K562 (cell line): ENCODE data around the gene TENM4. TPM values are rescaled to one million over a fixed set of nuclear protein-coding genes. Genes with fewer than 3 reads are reported as not detected.

Source experiments
- ATAC-seq: fragments of 200-7000 bp; cut with Tn5 transposase; 3 replicates; pipeline ENCODE4 v1.9.1; 2020; ENCODE audit warnings: moderate library complexity
- BruUV-seq: library from RNA; stranded (reverse); fragments of 400-500 nt; replicated peaks from 2 replicates; lab custom pipeline; 2021; lab: Mats Ljungman, UMichigan
- CTCF ChIA-PET: fragments of 300-600 bp; formaldehyde crosslinking; extraction: SDS; loops from one replicate; lab custom pipeline; 2021; ENCODE audit warnings: low intra/inter-chr PET ratio; lab: Yijun Ruan, JAX
- POLR2A ChIA-PET: fragments of 300-600, 350-650 bp; sonication (Branson Sonifier 250); formaldehyde crosslinking; extraction: SDS; loops from one replicate; lab custom pipeline; 2021; ENCODE audit warnings: antibody characterized with exemption, inconsistent platforms; lab: Yijun Ruan, JAX
- DNase-seq, 4 experiments: peaks; one replicate each; pipeline versions ENCODE4 v3.0.0 to v3.0.0-alpha.2; 2011 to 2018; ENCODE audit warnings: low spot score in 3 of 4, mixed read lengths in 3 of 4; ENCODE audit errors: extremely low read depth in 1 of 4
- FAIRE-seq: peaks from 2 replicates; lab custom pipeline; 2011; peaks lifted over from hg19 to GRCh38; lab: Jason Lieb, UNC
- H2AFZ ChIP-seq: 2 replicates; pipeline ENCODE4 v1.6.0; 2011; ENCODE audit warnings: low read depth, low read length, control low read depth, inconsistent platforms
- H3K27ac ChIP-seq: fragments of 200-600 bp; 3 replicates; pipeline ENCODE4 v1.8.0; 2011; ENCODE audit warnings: low read depth, mild to moderate bottlenecking, control low read depth, inconsistent platforms, low read length, moderate library complexity, mixed read lengths; ENCODE audit errors: extremely low read depth
- H3K27me3 ChIP-seq, 2 experiments: fragments of 300-600 bp in 1 of 2; 2 replicates in 1 of 2; 3 replicates in 1 of 2; pipeline versions ENCODE4 v1.6.0 to v1.8.0; 2011; ENCODE audit warnings: inconsistent platforms in 2 of 2, low read length in 2 of 2, mild to moderate bottlenecking in 1 of 2, mixed read lengths in 1 of 2, moderate library complexity in 1 of 2; ENCODE audit not compliant: control insufficient read depth in 2 of 2, insufficient read depth in 2 of 2
- H3K36me3 ChIP-seq: fragments of 300-600 bp; 3 replicates; pipeline ENCODE4 v1.8.0; 2011; ENCODE audit warnings: mild to moderate bottlenecking, low read length, inconsistent platforms; ENCODE audit not compliant: control insufficient read depth, insufficient read depth
- H3K4me1 ChIP-seq, 2 experiments: fragments of 200-600 bp in 1 of 2; replicated peaks in 1 of 2; 2 replicates in 1 of 2; 3 replicates in 1 of 2; pipeline versions ENCODE4 v1.5.1 to v1.8.0; 2011; ENCODE audit warnings: inconsistent platforms in 2 of 2, low read length in 2 of 2, mild to moderate bottlenecking in 1 of 2, mixed read lengths in 1 of 2, moderate library complexity in 1 of 2; ENCODE audit not compliant: control insufficient read depth in 2 of 2, insufficient read depth in 2 of 2
- H3K4me2 ChIP-seq: 2 replicates; pipeline ENCODE4 v1.6.1; 2011; ENCODE audit warnings: low read length, control low read depth, inconsistent platforms, mixed read lengths; ENCODE audit not compliant: insufficient read depth
- H3K4me3 ChIP-seq: fragments of 200-600 bp; sonication (generic), shearing (Covaris generic); 2 replicates; pipeline ENCODE4 v1.5.1; 2016; ENCODE audit warnings: control low read depth, inconsistent platforms
- H3K79me2 ChIP-seq: fragments of 200-600 bp; 3 replicates; pipeline ENCODE4 v1.8.0; 2011; ENCODE audit warnings: low read length, inconsistent platforms; ENCODE audit not compliant: control insufficient read depth, insufficient read depth
- H3K9ac ChIP-seq, 2 experiments: 2 replicates each; pipeline versions ENCODE4 v1.6.0 to v1.6.1; 2011; ENCODE audit warnings: low read depth in 2 of 2, low read length in 2 of 2, control low read depth in 1 of 2, inconsistent platforms in 1 of 2, mild to moderate bottlenecking in 1 of 2, mixed read lengths in 1 of 2; ENCODE audit not compliant: insufficient read depth in 1 of 2
- H3K9me1 ChIP-seq: one replicate; pipeline ENCODE4 v1.6.0; 2011; ENCODE audit warnings: inconsistent platforms, mild to moderate bottlenecking, low read length, moderate library complexity; ENCODE audit not compliant: control insufficient read depth, insufficient read depth
- H3K9me3 ChIP-seq: replicated peaks from 2 replicates; pipeline ENCODE4 v1.5.1; 2011; ENCODE audit warnings: low read depth, low read length, inconsistent platforms; ENCODE audit not compliant: control insufficient read depth, insufficient read depth
- H4K20me1 ChIP-seq: replicated peaks from 2 replicates; pipeline ENCODE4 v1.6.1; 2011; ENCODE audit warnings: low read length, inconsistent platforms, mixed read lengths; ENCODE audit not compliant: control insufficient read depth, insufficient read depth
- HSF4 ChIP-seq: fragments of 250-450 bp; sonication (Bioruptor Pico); IDR thresholded peaks from 2 replicates; pipeline ENCODE4 v2.1.2; 2022; ENCODE audit warnings: mild to moderate bottlenecking, moderate library complexity, borderline replicate concordance
- NEUROD1 ChIP-seq: fragments of 150-350 bp; IDR thresholded peaks from 2 replicates; pipeline ENCODE4 v1.6.1; 2014; ENCODE audit warnings: borderline replicate concordance, low read length, low read depth; ENCODE audit not compliant: partially characterized antibody
- XRCC5 ChIP-seq: fragments of 200-400 bp; formaldehyde crosslinking; IDR thresholded peaks from 2 replicates; pipeline ENCODE4 v1.6.1; 2017; ENCODE audit warnings: low read depth, mild to moderate bottlenecking, low read length
- ZNF431 ChIP-seq: sonication (generic); formaldehyde crosslinking; IDR thresholded peaks from 2 replicates; pipeline ENCODE4 v1.8.0; 2022; ENCODE audit warnings: mild to moderate bottlenecking, missing genetic modification reagents
- WGBS: fragments of 100-300 bp; shearing (Covaris generic); methylation state at CpG from one replicate; pipeline ENCODE4 v1.1.6; 2016; ENCODE audit warnings: low coverage, mixed read lengths; ENCODE audit not compliant: insufficient coverage; ENCODE audit errors: missing lambda C conversion rate; 5-methylcytosine and 5-hydroxymethylcytosine counted together
- in situ Hi-C: fragments of 300-500 bp; cut with MboI; formaldehyde crosslinking; loops from 4 replicates; pipeline ENCODE4 v1.15.0; 2018; ENCODE audit warnings: inconsistent platforms, mixed read lengths
- intact Hi-C: fragments of 100-400 bp; cut with micrococcal nuclease; formaldehyde crosslinking; loops from 2 replicates; pipeline ENCODE4 v1.14.2; 2022
- polyA plus RNA-seq, 8 experiments: library from polyadenylated mRNA; depleted of rRNA in 4 of 8; stranded (reverse) in 5 of 8; unstranded in 3 of 8; fragments of >200 nt; fragmentation: Nextera tagmentation in 2 of 8; fragmentation: Illumina TruSeq in 1 of 8; extraction: Ambion mirVana in 2 of 8; extraction: Trizol in 1 of 8; gene quantifications; 2 replicates each; pipeline versions ENCODE4 v1.2.1 to v1.2.3, GENCODE V29; 2011 to 2014; ENCODE audit warnings: inconsistent platforms in 1 of 8, missing spikeins in 1 of 8
- total RNA-seq, 7 experiments: library from RNA; depleted of rRNA in 6 of 7; stranded (reverse); fragments of >200 nt in 6 of 7; fragmentation: Illumina TruSeq in 2 of 7; extraction: Trizol in 2 of 7; gene quantifications; 2 replicates each; pipeline versions ENCODE4 v1.2.1 to v1.2.3, GENCODE V29; 2011 to 2021; ENCODE audit warnings: low replicate concordance in 1 of 7
- TF ChIP-seq, protein P1 (sequence below): fragments of 250-450 bp; sonication (Bioruptor Pico); IDR thresholded peaks from 2 replicates; pipeline ENCODE4 v1.8.0; 2022; ENCODE audit warnings: inconsistent platforms
- TF ChIP-seq, protein P2 (sequence below): IDR thresholded peaks from 2 replicates; pipeline ENCODE4 v1.6.1; 2012; ENCODE audit warnings: low read depth, low read length, improper control_type of control experiment, borderline replicate concordance
- TF ChIP-seq, protein P3 (sequence below): fragments of 450-650 bp; conservative IDR thresholded peaks from 2 replicates; pipeline ENCODE4 v1.6.1; 2016; ENCODE audit warnings: missing genetic modification characterization, low read depth, mild to moderate bottlenecking, control low read depth, missing compliant biosample characterization
- TF ChIP-seq, protein P4 (sequence below): fragments of 450-650 bp; IDR thresholded peaks from 2 replicates; pipeline ENCODE4 v1.7.1; 2018; ENCODE audit warnings: mild to moderate bottlenecking, low read depth; ENCODE audit not compliant: partially characterized antibody
- TF ChIP-seq, protein P5 (sequence below): fragments of 450-650 bp; formaldehyde crosslinking; IDR thresholded peaks from 2 replicates; pipeline ENCODE4 v1.4.0; 2020; ENCODE audit warnings: mild to moderate bottlenecking

The TENM4 gene
- total and polyA plus RNA-seq, 9 of the 15 experiments (the other 6 are each of a cell fraction or from before 2014, with no cell fraction given) = 0.16 TPM; not detected in 8

DNA sequence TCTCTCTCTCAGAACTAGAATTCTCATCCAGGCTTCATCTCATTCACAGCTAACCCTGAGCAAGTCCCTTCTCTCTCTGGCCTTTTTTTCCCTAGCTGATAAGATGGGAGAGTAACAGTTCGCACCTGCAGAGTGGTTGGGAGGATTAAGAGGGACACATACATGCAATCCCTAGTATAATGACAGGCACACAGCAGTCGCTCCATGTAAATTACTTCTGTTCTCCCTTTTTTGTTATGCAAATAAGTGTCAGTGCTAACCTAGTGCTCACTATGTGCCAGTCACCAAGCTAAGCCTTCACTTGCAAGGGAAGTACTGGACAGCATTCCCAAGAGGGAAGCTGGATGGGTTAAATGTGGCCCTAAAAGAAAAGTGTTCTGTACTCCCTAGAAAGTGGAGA is 63.4 kb downstream of the TENM4 start (continued):
- TF ChIP-seq, protein P1, sequence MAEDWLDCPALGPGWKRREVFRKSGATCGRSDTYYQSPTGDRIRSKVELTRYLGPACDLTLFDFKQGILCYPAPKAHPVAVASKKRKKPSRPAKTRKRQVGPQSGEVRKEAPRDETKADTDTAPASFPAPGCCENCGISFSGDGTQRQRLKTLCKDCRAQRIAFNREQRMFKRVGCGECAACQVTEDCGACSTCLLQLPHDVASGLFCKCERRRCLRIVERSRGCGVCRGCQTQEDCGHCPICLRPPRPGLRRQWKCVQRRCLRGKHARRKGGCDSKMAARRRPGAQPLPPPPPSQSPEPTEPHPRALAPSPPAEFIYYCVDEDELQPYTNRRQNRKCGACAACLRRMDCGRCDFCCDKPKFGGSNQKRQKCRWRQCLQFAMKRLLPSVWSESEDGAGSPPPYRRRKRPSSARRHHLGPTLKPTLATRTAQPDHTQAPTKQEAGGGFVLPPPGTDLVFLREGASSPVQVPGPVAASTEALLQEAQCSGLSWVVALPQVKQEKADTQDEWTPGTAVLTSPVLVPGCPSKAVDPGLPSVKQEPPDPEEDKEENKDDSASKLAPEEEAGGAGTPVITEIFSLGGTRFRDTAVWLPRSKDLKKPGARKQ (CRISPR knock-in tag) = no peak
- TF ChIP-seq, protein P2, sequence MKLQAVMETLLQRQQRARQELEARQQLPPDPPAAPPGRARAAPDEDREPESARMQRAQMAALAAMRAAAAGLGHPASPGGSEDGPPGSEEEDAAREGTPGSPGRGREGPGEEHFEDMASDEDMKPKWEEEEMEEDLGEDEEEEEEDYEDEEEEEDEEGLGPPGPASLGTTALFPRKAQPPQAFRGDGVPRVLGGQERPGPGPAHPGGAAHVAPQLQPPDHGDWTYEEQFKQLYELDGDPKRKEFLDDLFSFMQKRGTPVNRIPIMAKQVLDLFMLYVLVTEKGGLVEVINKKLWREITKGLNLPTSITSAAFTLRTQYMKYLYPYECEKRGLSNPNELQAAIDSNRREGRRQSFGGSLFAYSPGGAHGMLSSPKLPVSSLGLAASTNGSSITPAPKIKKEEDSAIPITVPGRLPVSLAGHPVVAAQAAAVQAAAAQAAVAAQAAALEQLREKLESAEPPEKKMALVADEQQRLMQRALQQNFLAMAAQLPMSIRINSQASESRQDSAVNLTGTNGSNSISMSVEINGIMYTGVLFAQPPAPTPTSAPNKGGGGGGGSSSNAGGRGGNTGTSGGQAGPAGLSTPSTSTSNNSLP = no peak

DNA sequence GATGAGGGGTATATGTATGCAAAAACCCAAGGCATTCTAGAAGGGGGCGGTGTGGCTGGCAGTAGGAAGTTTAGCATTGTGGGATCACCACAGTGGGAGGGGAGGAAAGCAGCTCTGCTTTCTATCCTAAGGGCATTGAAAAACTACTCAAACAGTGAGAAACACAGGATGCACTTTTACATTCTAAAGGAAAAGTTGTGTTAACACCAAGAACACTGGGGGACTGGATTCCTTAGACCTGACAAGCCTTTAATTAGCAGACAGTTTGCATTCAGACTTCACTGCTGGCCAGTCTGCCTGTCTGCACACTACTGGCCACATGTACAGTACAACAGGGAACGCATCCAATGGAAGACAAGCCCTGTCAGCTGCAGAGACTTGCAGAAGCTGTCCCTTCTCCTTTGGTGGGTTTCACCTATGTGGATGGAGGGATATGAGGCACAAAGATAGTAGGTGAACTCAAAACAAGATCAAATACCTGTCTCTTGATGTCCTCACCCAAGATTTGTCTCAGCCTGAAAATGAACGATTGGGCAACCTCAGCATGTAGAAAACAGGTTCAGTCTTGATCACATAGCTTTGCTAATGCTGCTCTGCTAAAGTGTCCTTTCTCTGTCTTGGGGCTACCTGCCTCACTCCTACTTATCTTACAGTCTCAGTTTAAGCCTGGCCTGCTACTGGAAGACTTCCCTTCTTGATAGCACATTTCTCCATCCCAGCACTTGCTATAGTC is 64.8 kb downstream of the TENM4 start:
- POLR2A ChIA-PET = no interaction called here
- no peak for ATAC-seq
- Histone ChIP-seq H3K27ac (no peak overlapping the region), H3K4me3 (no peak overlapping the region), H3K36me3 (no peaks in the 10 kb centered on the region), H3K9me3 (no peaks in the 10 kb centered on the region), H4K20me1 (no peaks in the 10 kb centered on the region), H3K4me1 (no peaks in the 10 kb centered on the region), H2AFZ (no peak overlapping the region), H3K79me2 (no peaks in the 10 kb centered on the region), H3K27me3 (no peaks in the 10 kb centered on the region), H3K9me1 (no peaks in the 10 kb centered on the region), H3K4me2 (no peak overlapping the region), H3K9ac (no peak overlapping the region)
- no peak for DNase-seq
- CTCF ChIA-PET = no interaction called here
- FAIRE-seq = no peak
- in situ Hi-C loops = no loop called here
- no TSS peak for BruUV-seq
- 3% methylated on average over 3 of the region's 3 CpGs for WGBS
- intact Hi-C loops = no loop called here
- TF ChIP-seq, protein P3, sequence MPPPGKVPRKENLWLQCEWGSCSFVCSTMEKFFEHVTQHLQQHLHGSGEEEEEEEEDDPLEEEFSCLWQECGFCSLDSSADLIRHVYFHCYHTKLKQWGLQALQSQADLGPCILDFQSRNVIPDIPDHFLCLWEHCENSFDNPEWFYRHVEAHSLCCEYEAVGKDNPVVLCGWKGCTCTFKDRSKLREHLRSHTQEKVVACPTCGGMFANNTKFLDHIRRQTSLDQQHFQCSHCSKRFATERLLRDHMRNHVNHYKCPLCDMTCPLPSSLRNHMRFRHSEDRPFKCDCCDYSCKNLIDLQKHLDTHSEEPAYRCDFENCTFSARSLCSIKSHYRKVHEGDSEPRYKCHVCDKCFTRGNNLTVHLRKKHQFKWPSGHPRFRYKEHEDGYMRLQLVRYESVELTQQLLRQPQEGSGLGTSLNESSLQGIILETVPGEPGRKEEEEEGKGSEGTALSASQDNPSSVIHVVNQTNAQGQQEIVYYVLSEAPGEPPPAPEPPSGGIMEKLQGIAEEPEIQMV (tag) = no peak
- TF ChIP-seq XRCC5 = no peak
- TF ChIP-seq HSF4 (CRISPR knock-in tag) = no peak
- no peak for TF ChIP-seq ZNF431 (CRISPR knock-in tag)
- no peak for TF ChIP-seq NEUROD1
- TF ChIP-seq, protein P4, sequence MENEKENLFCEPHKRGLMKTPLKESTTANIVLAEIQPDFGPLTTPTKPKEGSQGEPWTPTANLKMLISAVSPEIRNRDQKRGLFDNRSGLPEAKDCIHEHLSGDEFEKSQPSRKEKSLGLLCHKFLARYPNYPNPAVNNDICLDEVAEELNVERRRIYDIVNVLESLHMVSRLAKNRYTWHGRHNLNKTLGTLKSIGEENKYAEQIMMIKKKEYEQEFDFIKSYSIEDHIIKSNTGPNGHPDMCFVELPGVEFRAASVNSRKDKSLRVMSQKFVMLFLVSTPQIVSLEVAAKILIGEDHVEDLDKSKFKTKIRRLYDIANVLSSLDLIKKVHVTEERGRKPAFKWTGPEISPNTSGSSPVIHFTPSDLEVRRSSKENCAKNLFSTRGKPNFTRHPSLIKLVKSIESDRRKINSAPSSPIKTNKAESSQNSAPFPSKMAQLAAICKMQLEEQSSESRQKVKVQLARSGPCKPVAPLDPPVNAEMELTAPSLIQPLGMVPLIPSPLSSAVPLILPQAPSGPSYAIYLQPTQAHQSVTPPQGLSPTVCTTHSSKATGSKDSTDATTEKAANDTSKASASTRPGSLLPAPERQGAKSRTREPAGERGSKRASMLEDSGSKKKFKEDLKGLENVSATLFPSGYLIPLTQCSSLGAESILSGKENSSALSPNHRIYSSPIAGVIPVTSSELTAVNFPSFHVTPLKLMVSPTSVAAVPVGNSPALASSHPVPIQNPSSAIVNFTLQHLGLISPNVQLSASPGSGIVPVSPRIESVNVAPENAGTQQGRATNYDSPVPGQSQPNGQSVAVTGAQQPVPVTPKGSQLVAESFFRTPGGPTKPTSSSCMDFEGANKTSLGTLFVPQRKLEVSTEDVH = no peak
- TF ChIP-seq, protein P5, sequence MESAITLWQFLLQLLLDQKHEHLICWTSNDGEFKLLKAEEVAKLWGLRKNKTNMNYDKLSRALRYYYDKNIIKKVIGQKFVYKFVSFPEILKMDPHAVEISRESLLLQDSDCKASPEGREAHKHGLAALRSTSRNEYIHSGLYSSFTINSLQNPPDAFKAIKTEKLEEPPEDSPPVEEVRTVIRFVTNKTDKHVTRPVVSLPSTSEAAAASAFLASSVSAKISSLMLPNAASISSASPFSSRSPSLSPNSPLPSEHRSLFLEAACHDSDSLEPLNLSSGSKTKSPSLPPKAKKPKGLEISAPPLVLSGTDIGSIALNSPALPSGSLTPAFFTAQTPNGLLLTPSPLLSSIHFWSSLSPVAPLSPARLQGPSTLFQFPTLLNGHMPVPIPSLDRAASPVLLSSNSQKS = no peak
